Left kidney (tissue), 2 donors: ENCODE results near the gene LCN10. TPM values are rescaled to one million over a fixed set of nuclear protein-coding genes. Genes with fewer than 3 reads are reported as not detected.
"Not testable (repeated sequence)": the region's sequence is repeated elsewhere in the genome, so short reads cannot be mapped to it uniquely, and the experiment has no call there.

Source experiments
- DNase-seq: peaks from one replicate; pipeline ENCODE4 v3.0.0-alpha.2; 2013
- polyA plus RNA-seq: library from polyadenylated mRNA; unstranded; fragments of 120-200 nt; gene quantifications from one replicate; pipeline ENCODE4 v1.2.1, GENCODE V29; 2013; ENCODE audit not compliant: insufficient read length

The LCN10 gene
- polyA plus RNA-seq, 1 donor, result 1.8 TPM

DNA sequence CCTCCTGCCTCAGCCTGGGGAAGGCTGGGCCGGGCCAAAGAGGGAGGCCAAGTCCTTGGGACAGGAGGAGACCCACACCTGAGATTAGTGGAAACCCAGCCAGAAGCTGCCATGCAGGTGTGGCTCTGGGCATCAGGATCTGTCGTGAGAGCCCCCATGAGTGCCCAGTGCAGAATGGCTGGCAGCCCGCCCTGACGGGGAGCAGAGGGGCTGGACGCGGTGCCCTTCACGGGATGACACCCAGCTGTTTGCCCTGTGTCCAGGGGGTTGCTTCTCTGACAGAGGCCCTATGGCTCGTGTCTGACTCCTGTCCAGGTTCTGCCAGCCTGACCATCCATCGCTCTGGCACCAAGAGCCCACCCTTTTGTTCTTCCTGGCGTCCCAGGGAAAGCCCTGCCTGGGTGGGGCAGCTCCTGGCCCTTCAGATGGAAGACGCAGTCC is 21.8 kb downstream of the LCN10 start:
- no peak for DNase-seq

- no peak for DNase-seq
These were observed 22.4 kb downstream of the LCN10 start for GRCh38 chr9:136720251-136720897.

DNA sequence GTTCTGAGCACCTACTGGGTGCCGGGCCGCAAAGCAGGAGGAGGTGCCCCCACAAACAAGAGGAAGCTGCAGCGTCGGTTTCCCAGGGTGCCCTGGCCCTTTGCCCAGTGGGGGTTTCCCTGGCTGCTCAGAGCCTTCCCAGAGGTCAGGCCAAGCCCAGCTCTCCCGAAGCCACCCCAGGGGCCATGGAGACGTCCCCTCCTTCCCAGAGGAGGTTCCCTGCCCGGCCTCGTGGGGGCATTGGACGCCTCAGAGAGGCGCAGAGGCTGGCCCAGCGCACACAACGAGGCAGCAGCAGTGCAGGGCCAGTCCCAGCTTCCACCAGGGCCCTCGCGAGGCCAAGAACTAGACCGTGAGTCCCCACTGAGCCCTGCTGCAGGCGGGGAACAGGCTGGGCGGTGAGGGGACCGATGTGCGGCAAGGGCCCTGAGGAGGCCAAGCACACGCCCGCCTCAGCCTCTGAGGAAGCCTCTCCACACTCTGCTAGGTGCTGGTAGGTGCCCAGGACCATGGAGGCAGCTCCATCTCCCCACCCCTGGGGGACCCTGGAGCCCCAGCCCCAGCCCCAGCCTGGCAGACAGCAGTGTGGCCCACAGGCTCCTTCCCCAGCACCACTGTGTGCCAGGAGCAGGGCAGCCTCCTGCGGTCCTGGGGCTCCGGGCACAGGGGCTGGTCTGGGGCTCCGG is 23.4 kb downstream of the LCN10 start:
- DNase-seq, result no peak

GRCh38 chr9:136718345-136719194 is 24.2 kb downstream of the LCN10 start:
- no peak for DNase-seq

GRCh38 chr9:136717399-136717798 is 25.3 kb downstream of the LCN10 start:
- DNase-seq, result no peak

GRCh38 chr9:136714893-136715274 is 27.9 kb downstream of the LCN10 start:
- DNase-seq, result no peak

DNA sequence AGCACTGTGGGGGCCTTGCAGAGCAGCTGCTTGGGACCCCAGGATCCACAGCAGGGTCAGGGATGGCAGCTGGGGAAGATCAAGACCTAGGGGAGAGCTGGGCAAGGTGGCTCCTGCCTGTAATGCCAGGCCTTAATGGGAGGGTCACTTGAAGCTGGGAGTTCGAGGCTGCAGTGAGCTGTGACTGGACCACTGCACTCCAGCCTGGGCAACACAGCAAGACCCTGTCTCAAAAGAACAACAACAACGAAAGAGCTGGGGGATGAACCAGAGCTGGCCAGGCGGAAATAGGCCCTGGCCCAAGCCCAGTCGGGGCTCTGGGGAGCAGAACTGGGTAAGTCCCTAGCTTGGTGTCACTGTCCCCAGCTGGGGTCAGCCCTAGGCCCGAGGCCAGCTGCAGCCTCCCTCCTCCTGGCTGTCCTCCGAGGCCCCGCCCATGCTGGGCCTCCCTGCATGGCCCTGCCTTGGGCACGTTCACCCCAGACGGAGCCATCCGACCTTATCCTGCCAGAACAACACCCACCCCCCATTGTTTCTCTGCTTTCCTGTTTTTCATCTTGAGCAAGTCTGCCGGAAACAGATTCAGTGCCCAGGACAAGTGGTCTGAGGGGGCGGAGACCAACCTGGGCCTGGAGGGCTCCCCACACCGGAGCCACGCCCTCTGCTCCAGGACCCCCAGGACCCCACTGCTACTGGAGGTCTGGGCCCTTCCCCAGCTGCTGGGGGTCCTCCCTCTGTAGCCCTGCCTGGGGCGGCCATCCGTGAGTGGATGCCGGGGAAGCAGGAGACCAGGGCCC is 28.4 kb downstream of the LCN10 start:
- no peak for DNase-seq

GRCh38 chr9:136713550-136713949 is 29.2 kb downstream of the LCN10 start:
- DNase-seq, result no peak

GRCh38 chr9:136712690-136713544 is 29.8 kb downstream of the LCN10 start:
- DNase-seq, result no peak

- DNase-seq, result no peak
These were observed 30.7 kb downstream of the LCN10 start, which contains the start of gene DIPK1B for GRCh38 chr9:136711751-136712689. Gene DIPK1B, plus strand, starts transcription at chr9:136712572. Its CDS starts 94 bp downstream, at chr9:136712666.

DNA sequence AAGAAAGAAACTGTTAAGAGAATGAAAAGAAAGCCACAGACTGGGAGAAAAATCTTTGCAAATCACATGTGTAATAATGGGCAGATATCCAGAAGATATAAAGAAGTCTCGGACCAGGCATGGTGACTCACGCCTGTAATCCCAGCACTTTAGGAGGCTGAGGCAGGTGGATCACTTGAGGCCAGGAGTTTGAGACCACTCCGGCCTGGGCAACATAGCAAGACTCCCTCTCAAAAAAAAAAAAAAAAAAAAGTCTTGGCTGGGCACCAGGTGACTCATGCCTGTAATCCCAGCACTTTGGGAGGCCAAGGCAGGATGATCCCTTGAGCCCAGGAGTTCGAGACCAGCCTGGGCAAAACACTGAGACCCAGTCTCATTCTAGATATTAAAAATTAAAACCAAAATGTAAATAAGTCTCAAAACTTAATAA is 31.5 kb downstream of the LCN10 start:
- not testable (repeated sequence) for DNase-seq

GRCh38 chr9:136710543-136710942 is 32.2 kb downstream of the LCN10 start:
- DNase-seq, result no peak

DNA sequence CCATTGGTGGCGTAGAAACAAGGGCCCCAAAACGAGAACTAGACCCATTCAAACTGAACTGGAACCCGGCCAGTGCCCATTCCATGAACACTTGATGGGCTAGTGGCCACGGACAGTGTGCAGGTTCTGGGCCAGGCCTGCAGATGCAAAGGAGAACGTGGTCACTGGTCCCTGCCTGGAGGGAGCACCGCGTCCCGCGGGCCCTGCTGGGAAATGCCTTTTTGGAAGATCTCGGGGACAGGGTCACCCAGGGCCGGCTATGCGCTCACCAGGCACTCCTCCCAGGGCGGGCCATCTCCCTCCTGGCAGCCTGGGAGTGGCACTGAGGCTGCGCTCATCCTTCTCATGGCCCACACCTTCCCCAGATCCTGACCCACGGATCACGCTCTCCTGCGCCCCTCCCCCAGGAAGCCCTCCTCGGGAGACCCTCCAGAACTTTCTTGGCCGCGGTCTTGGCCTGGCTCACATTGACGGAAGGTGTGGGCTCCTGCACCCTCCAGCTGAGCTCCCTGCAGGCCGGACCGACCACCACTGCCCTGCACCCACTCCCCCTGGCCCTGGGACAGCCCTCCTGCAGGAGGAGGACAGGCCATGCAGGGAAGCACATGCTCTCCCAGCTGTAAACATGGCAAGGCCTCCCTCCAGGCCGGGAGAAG is 33.2 kb downstream of the LCN10 start:
- no peak for DNase-seq

- DNase-seq, result no peak
These were observed 34.8 kb downstream of the LCN10 start for GRCh38 chr9:136707849-136708517.

DNA sequence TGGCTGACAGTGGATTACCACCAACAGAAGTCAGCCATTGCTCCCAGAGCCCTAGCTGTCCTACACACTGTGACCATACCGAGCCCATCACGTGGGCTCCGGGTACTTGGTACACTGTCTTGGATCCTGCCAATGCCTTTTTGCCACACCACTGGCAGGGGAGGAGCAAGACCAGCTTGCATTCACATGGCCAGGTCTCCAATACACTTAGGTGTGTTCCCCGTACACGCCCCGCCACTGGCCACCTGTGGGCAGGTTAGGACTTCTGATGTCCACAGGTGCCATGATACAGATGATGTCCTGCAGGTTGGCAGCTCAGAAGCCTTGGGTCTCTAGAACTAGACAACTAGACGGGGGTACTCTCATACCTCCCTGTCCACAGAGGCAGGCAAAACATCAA is 35.7 kb downstream of the LCN10 start:
- no peak for DNase-seq

DNA sequence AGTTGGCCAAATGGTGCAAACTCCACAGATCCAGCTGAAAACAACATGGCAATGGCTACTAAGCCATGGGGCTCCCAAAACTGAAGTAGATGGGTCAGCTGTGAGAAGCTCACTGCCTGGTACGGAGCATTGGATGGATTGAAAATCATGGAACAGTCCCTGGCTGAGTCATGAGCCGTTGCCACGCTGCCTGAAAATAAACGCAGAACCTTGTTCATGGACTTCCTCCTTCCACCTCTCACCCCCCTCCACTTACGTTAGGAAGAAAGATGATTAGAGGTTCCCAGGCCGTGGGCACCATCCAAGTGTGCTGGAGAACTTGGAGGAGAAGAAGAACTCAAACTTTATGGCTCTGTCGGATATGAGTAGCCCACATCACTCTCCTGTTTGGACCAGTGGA is 37.2 kb downstream of the LCN10 start:
- no peak for DNase-seq

DNA sequence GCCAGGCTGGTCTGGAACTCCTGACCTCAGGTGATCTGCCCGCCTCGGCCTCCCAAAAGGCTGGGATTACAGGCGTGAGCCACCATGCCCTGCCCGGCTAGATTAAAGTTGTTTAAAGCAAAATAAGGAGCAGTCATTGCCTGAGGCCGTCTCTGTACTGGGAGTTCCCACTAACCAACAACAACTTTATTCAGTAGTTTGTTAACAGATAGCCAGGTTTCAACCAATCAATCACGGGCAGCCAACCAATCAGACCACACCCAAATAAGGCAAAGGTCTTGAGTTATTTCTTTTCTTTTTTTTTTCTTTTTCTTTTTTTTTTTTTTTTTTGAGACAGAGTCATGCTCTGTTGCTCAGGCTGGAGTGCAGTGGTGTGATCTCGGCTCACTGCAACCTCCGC is 38.0 kb downstream of the LCN10 start:
- not testable (repeated sequence) for DNase-seq

GRCh38 chr9:136703276-136703860 is 39.4 kb downstream of the LCN10 start:
- no peak for DNase-seq
